Mucosa of descending colon (tissue), 3 donors: Measurements from ENCODE around the gene APOBEC3C. TPM values are rescaled to one million over a fixed set of nuclear protein-coding genes. Genes with fewer than 3 reads are reported as not detected.

ENCODE experiments used
- ATAC-seq: fragments of 200-7000 bp; cut with Tn5 transposase; one replicate; pipeline ENCODE4 v1.9.1; 2020; ENCODE audit warnings: mild to moderate bottlenecking, moderate library complexity
- DNase-seq, 3 donors: peaks; one replicate each; pipeline ENCODE4 v3.0.0-alpha.2; 2020
- H3K36me3 ChIP-seq: fragments of 200-600 bp; one replicate; pipeline ENCODE4 v1.8.0; 2021; ENCODE audit warnings: low read depth, mild to moderate bottlenecking
- H3K4me1 ChIP-seq: fragments of 200-600 bp; one replicate; pipeline ENCODE4 v1.8.0; 2021; ENCODE audit warnings: low read depth, mild to moderate bottlenecking
- H3K4me3 ChIP-seq: fragments of 200-600 bp; one replicate; pipeline ENCODE4 v1.8.0; 2021; ENCODE audit warnings: mild to moderate bottlenecking
- H3K9me3 ChIP-seq: fragments of 200-600 bp; one replicate; pipeline ENCODE4 v1.8.0; 2021; ENCODE audit warnings: mild to moderate bottlenecking
- CTCF ChIP-seq: fragments of 200-600 bp; IDR thresholded peaks from one replicate; pipeline ENCODE4 v1.8.0; 2022; ENCODE audit warnings: antibody characterized with exemption, mild to moderate bottlenecking
- intact Hi-C, 2 donors: fragments of 100-400 bp; cut with DNase I in 1 of 2; cut with micrococcal nuclease in 1 of 2; formaldehyde crosslinking; loops; one replicate each; pipeline versions ENCODE4 v1.11.0 to v1.11.1; 2022; cut with DNase I, micrococcal nuclease
- long read RNA-seq, 2 donors: library from polyadenylated mRNA; unstranded; transcript quantifications; one replicate each; pipeline ENCODE4 v2.0.0, GENCODE V29; 2019 to 2021
- total RNA-seq, 3 donors: library from RNA; stranded (reverse); fragmentation: NEBNext Ultra II Directional in 2 of 3; extraction: Animal tissue kit (Norgen Biotek cat#: 25700) in 2 of 3; gene quantifications; one replicate each; pipeline versions ENCODE4 v1.2.1 to v1.2.4, GENCODE V29; 2021 to 2023
- donor health status: DM: no; HTN: no; CAD: no; lungs with moderate emphysema.
- donor health status: DM: no; HTN: no; CAD: no.
- donor health status: DM: no; HTN: yes; CAD: no.

Gene APOBEC3C
- 10 to 100 TPM; 23.1 to 30.6 (median 24.1) TPM for total RNA-seq
- long read RNA-seq, donor 1, transcript APOBEC3C-201 (4 exons, 2,818 nt): major isoform, 15 of 26 reads
- long read RNA-seq, donor 1, partial matches to known transcripts: 10 of 26 reads
- long read RNA-seq, donor 1, other reads (novel, unspliced or antisense): 1 of 26 reads
- long read RNA-seq, donor 2, transcript APOBEC3C-201 (4 exons, 2,818 nt): major isoform, 36 of 37 reads
- long read RNA-seq, donor 2, partial matches to known transcripts: 1 of 37 reads
- long read RNA-seq, donor 2, other reads (novel, unspliced or antisense): 0 of 37 reads

- Histone ChIP-seq H3K9me3 (no peaks in the 10 kb centered on the region), H3K4me1 (peaks cover 7% of the 10 kb centered on the region), H3K4me3 (no peak within 1 kb of the TSS), H3K36me3 (no peaks in the 10 kb centered on the region)
- peak; percentile 77 to 87 (median 85) for DNase-seq
- intact Hi-C loops: no loop called here
- TF ChIP-seq CTCF: no peak
- ATAC-seq: peak; percentile 96
Measured at GRCh38 chr22:39013942-39014722, at the start of gene APOBEC3C. TSS of gene APOBEC3C (plus strand) at chr22:39014257. CDS start at chr22:39014363, 106 bp downstream.

DNA sequence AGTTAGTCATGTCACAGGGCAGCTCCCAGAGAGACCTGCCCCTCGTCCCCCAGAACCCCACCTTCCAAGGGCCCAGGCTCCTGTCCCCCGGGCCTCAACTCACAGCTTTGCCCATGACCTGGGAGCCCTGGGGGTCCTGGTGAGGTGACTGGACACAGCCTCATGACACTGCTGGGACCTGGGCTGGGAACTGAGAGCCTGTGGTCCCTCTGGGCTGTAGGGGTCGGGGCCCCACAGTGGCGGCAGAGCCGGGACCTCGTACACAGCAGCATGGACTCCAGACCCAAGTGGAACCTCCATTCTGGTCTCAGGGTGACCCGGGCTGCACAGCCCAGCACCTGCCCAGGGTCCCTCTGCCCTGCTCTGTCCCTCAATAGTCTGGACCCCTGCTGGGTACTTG, 49.8 kb upstream of the APOBEC3C start:
- H3K4me3 ChIP-seq: no peak overlapping the region
- H3K4me1 ChIP-seq: peaks cover 5% of the 10 kb centered on the region
- no peak for ATAC-seq
- intact Hi-C loops: no loop called here
- no peaks in the 10 kb centered on the region for H3K9me3 ChIP-seq
- peak in 2 of 3 donors; percentile 30 to 54 for DNase-seq
- no peaks in the 10 kb centered on the region for H3K36me3 ChIP-seq
- TF ChIP-seq CTCF: no peak

DNA sequence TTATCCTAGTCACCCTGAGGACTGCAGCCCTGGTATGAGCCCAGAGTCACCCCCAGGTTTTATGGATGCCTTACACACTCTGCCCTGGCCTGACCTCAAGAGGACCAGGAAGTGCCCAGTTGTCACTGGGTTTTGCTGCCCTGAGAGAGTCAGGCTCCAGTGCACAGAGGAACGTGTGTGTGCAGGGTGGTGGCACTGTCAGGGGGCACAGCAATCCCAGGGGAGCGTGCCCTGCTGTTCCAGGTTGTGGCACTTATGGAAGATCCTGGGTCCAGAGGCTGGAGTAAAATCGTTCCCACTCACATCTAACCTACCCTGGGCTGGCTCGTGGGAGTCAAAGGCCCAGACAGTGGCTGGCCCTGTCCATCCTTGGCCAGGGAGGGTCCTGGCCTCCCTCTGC, 49.1 kb upstream of the APOBEC3C start:
- TF ChIP-seq CTCF: no peak
- no peaks in the 10 kb centered on the region for H3K36me3 ChIP-seq

DNA sequence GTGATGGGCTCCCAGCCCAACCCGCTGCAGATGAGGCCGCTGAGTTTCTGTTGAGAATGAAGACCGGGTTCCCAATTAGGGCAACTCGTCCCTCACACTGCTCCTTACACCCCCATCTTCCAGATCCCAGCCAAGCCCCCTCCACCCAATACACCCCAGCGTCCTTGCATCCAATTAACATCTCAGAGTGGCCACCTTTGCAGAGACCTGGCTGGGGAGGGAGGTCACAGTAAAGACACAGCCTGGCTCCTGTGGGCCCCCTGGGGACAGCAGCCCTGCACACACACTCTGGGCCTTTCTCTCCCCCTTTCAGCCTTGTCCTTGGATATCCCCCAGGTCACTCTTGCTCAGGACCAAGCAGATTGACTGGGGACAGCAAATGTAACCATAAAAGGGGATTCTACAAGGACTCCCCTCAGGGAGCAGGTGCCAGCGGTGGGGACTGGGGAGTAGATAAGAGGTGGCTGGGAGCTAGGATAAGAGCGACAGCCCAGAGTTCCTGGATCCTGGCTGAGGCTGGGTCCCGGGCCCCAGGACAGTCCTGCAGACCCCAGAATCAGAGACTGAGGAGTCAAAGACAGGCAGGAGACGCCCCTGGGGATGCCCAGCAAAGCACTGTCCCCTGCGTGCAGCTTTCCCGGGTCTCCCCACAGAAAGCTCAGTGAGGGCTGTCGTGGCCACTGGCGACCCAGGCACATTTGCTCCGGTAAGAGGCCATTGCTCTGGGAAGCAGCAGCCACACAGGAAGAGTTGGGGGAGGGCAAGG, 48.3 kb upstream of the APOBEC3C start:
- Histone ChIP-seq H3K4me3 (no peak overlapping the region), H3K36me3 (no peaks in the 10 kb centered on the region), H3K4me1 (peaks cover 5% of the 10 kb centered on the region), H3K9me3 (no peaks in the 10 kb centered on the region)
- no peak for TF ChIP-seq CTCF
- no peak for ATAC-seq
- intact Hi-C loops: no loop called here
- DNase-seq: peak in 1 of 3 donors; percentile 41

More for the DNA sequence above, 49.1 kb upstream of the APOBEC3C start:
- H3K9me3 ChIP-seq: no peaks in the 10 kb centered on the region
- DNase-seq: peak; percentile 28 to 51 (median 44)
- peak; percentile 56 for ATAC-seq
- no peak overlapping the region for H3K4me3 ChIP-seq
- intact Hi-C loops: no loop called here
- H3K4me1 ChIP-seq: peaks cover 5% of the 10 kb centered on the region

- ATAC-seq (no peak), DNase-seq (peak in 1 of 3 donors; percentile 42)
- TF ChIP-seq CTCF: no peak
- intact Hi-C loops: no loop called here
- H3K36me3 ChIP-seq: no peaks in the 10 kb centered on the region
- peaks cover 5% of the 10 kb centered on the region for H3K4me1 ChIP-seq
- H3K4me3 ChIP-seq: no peak overlapping the region
- no peaks in the 10 kb centered on the region for H3K9me3 ChIP-seq
Measured at GRCh38 chr22:38966380-38966702, 47.7 kb upstream of the APOBEC3C start.
